ENCODE measurements around the gene FBLN1. TPM values are rescaled to one million over a fixed set of nuclear protein-coding genes. Genes with fewer than 3 reads are reported as not detected.

Gene FBLN1
- total RNA-seq, 6 experiments from 2014 or later = 199 to 346 (median 326) TPM

DNA sequence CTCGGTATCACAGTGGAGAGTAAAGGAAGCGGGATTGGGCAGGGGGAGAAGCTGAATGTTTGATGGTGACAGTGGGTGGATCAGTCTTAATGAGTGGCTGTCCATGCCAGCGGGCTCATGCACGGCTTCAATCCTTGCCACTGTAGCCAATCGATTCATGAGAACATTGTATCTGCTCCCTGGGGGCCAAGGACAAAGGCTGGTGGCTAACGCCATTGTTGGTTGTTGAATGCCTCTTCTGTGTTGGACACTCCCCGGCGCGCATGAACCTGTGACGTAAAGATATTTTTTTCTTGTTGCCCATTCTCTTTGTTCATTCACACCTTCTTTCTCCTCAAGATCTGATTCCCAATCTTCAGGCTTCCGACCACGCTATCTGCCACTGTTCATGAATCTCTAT is 148.0 kb downstream of the FBLN1 start:
- H3K36me3 Mint-ChIP-seq (ENCODE audit: low read depth) = peaks cover 5% of the 10 kb centered on the region; the same call in 1 of the 2 replicates
- H3K9me3 Mint-ChIP-seq = no peaks in the 10 kb centered on the region; the same call in 1 of the 2 replicates
- peaks cover 22% of the 10 kb centered on the region for H3K4me1 Mint-ChIP-seq (ENCODE audit: low read depth)
- no peak overlapping the region for H3K27ac Mint-ChIP-seq
- no peak for DNase-seq
- peaks cover 14% of the 10 kb centered on the region for H3K27me3 Mint-ChIP-seq (ENCODE audit: insufficient read depth)
- TF ChIP-seq, protein P1, sequence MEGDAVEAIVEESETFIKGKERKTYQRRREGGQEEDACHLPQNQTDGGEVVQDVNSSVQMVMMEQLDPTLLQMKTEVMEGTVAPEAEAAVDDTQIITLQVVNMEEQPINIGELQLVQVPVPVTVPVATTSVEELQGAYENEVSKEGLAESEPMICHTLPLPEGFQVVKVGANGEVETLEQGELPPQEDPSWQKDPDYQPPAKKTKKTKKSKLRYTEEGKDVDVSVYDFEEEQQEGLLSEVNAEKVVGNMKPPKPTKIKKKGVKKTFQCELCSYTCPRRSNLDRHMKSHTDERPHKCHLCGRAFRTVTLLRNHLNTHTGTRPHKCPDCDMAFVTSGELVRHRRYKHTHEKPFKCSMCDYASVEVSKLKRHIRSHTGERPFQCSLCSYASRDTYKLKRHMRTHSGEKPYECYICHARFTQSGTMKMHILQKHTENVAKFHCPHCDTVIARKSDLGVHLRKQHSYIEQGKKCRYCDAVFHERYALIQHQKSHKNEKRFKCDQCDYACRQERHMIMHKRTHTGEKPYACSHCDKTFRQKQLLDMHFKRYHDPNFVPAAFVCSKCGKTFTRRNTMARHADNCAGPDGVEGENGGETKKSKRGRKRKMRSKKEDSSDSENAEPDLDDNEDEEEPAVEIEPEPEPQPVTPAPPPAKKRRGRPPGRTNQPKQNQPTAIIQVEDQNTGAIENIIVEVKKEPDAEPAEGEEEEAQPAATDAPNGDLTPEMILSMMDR (IDR thresholded peaks at IDR 0.05) = no peak
- no peak overlapping the region for H3K4me3 Mint-ChIP-seq

Other genes with a start within 250 kb of the FBLN1 start
- not detected for gene UPK3A, start 217.9 kb upstream of the FBLN1 start, total RNA-seq (2021; fragmentation: NEBNext Ultra II Directional; extraction: Animal tissue kit (Norgen Biotek cat#: 25700))
- gene FAM118A, start 192.9 kb upstream of the FBLN1 start, total RNA-seq (2021; fragmentation: NEBNext Ultra II Directional; extraction: Animal tissue kit (Norgen Biotek cat#: 25700)) = 10 to 100 TPM in 4 of 6 experiments, 1 to 10 TPM in 2; 8.6 to 13.2 (median 10.7) TPM
- under 1 TPM in 1 of 6 experiments, not detected in 5; 0.06 TPM for gene SMC1B, start 89.3 kb upstream of the FBLN1 start, total RNA-seq (2021; fragmentation: NEBNext Ultra II Directional; extraction: Animal tissue kit (Norgen Biotek cat#: 25700))
- gene RIBC2, start 89.2 kb upstream of the FBLN1 start, total RNA-seq (2021; fragmentation: NEBNext Ultra II Directional; extraction: Animal tissue kit (Norgen Biotek cat#: 25700)) = 1 to 10 TPM; 1.0 to 3.7 (median 2.4) TPM
- gene ATXN10, start 169.0 kb downstream of the FBLN1 start, total RNA-seq (2021; fragmentation: NEBNext Ultra II Directional; extraction: Animal tissue kit (Norgen Biotek cat#: 25700)) = 100 to 1,000 TPM; 287 to 426 (median 370) TPM